ENCODE data around the gene CSHL1.

Gene CSHL1

DNA sequence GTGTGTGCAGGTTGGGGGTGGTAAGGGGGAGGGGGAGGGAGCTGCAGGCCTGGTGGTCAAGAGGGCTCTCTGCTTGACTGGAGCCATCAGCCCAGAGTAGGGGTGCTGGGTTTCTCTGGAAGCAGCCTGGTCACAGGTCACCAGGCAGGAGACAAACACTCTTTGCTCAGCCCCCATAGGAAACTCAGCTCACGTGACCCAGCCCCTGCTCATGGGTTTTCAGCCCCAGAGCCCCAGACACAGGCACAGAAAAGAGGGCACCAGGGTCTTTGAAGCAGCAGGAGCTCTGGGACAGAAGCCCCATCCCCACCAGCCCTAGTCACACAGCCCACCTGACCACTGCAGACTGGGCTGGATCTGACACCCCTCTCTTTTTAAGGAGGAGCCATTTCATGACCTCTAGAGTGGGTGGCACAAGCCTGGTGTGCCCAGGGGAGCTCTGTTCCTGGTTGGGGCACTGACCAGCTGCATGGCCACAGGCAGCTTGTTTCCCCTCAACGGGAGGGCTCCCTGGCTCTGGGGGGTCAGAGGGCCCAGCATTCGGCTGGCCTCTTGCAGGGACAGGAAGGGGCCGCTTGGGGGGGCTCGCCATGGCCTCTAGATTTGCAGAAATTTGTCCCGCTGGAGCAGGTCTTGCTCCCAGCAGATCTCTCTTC, 34.9 kb upstream of the CSHL1 start:
- peak overlapping the region; percentile 88 for H3K27ac Mint-ChIP-seq
- peaks cover 34% of the 10 kb centered on the region for H3K4me1 Mint-ChIP-seq
- H3K27me3 Mint-ChIP-seq, result no peaks in the 10 kb centered on the region
- H3K36me3 Mint-ChIP-seq, result peaks cover 2% of the 10 kb centered on the region
- no peak for DNase-seq (ENCODE audit: low spot score in 2 of 2)
- peak overlapping the region; percentile 89 for H3K4me3 Mint-ChIP-seq
- no peaks in the 10 kb centered on the region for H3K9me3 Mint-ChIP-seq
- ATAC-seq (ENCODE audit: low read depth), result peak; percentile 46

DNA sequence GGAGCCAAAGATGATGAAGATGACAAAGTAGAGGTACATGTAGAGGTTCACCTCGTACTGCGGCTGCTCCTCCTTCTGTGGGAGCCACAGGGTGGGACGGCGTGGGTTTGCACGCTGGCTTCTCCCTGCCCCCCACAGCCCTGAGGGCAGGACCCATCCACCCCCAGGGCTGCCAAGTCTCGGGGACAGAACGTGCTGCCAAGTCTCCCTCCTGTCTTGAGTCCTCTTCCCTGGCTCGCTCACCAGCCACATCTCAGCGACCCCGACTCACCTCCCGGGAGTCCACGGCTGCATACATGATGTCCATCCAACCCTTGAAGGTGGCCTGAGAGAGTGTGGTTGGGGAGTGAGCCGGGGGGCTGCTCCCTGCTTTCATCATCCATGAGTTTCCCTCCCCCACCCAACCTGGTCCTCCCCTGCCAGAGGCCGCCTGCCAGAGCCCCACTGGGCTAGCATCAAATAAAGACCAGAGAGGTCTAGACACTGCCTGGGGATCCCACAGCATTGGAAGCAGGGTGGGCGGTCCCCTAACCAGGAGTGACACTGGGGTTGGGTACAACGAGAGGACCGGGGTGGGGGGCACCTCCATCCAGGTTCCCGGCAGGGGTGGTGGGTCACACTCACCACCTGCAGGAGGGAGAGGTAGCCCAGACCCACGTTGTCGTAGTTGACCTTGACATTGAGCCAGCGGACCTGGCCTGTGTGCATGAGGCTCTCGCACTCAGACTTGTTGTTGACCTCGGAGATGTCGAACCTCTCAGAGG, 33.9 kb upstream of the CSHL1 start:
- no peaks in the 10 kb centered on the region for H3K9me3 Mint-ChIP-seq
- H3K4me3 Mint-ChIP-seq, result peak overlapping the region; percentile 89
- H3K36me3 Mint-ChIP-seq, result peaks cover 2% of the 10 kb centered on the region
- peaks cover 31% of the 10 kb centered on the region for H3K4me1 Mint-ChIP-seq
- DNase-seq (ENCODE audit: low spot score in 2 of 2) (no peak), ATAC-seq (ENCODE audit: low read depth) (no peak)
- H3K27ac Mint-ChIP-seq, result peak overlapping the region; percentile 88
- H3K27me3 Mint-ChIP-seq, result no peaks in the 10 kb centered on the region

DNA sequence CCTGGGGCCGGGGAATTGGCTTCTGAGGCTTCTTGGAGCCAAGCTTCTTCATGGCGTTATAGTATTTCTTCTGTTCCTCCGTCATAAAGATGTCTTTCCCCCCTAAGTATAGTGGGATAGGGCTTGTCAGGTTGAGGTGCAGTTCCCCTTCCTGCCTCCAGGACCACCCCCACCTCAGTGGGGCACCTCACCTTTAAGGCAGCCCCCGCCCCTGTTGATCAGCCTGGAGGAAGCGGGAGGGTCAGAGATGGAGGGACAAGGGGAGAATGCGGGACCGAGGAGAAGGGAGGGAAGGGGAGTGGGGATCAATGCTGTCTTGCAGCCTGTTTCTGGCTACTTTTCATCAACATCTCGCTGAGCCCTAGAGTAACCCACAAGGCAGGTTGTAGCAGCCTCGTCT, 32.7 kb upstream of the CSHL1 start:
- peaks cover 39% of the 10 kb centered on the region for H3K4me1 Mint-ChIP-seq
- H3K9me3 Mint-ChIP-seq, result no peaks in the 10 kb centered on the region
- no peak for DNase-seq (ENCODE audit: low spot score in 2 of 2)
- no peak overlapping the region for H3K4me3 Mint-ChIP-seq
- H3K27ac Mint-ChIP-seq, result no peak overlapping the region
- ATAC-seq (ENCODE audit: low read depth), result no peak
- H3K36me3 Mint-ChIP-seq, result peaks cover 2% of the 10 kb centered on the region
- H3K27me3 Mint-ChIP-seq, result no peaks in the 10 kb centered on the region

DNA sequence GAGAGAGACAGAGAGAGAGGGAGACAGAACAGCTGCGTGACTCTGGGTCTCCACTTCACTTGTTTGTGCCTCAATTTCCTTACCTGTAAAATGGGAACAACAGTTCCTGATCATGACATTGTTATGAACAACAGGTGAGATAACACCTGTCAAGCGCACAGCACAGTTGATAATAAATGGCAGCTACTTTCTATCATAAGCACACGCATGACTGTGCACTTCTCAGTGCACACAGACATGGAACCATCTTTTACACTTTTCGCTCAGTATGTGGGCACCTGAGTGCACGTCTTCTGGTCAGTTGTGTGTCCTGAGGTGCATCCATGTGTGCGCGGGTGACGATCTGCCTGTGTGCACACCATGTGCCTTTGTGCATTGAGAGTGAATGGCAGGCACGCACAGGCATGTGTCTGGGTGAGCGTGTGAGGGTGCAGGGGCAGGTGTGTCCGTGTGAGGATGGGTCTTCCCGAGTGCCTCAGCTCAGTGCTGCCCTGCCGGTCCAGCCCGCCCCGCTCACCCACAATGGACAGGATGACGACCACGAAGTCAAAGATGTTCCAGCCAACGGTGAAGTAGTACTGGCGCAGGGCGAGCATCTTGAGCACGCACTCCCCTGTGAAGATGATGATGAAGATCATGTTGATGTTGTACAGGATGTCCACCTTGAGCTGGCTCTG, 31.4 kb upstream of the CSHL1 start:
- H3K4me3 Mint-ChIP-seq, result no peak overlapping the region
- no peak overlapping the region for H3K27ac Mint-ChIP-seq
- peaks cover 47% of the 10 kb centered on the region for H3K4me1 Mint-ChIP-seq
- ATAC-seq (ENCODE audit: low read depth), result no peak
- H3K36me3 Mint-ChIP-seq, result peaks cover 2% of the 10 kb centered on the region
- no peaks in the 10 kb centered on the region for H3K27me3 Mint-ChIP-seq
- H3K9me3 Mint-ChIP-seq, result no peaks in the 10 kb centered on the region
- no peak for DNase-seq (ENCODE audit: low spot score in 2 of 2)

DNA sequence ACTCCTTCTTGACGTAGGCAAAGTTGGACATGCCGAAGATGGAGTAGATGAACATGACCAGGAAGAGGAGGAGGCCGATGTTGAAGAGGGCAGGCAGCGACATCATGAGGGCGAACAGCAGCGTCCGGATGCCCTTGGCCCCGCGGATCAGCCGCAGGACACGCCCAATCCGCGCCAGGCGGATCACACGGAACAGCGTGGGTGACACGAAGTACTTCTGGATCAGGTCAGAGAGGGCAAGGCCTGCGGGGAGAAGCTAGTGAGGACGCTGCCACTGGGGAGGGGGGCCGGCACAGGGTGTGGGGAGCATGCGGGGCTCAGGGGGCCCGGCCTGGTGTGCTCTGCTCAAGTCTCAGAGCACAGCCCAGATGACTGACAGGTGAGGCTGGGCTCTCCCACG, 30.7 kb upstream of the CSHL1 start:
- Mint-ChIP-seq H3K9me3 (no peaks in the 10 kb centered on the region), H3K27ac (no peak overlapping the region), H3K4me3 (no peak overlapping the region), H3K27me3 (no peaks in the 10 kb centered on the region), H3K36me3 (peaks cover 2% of the 10 kb centered on the region), H3K4me1 (peaks cover 45% of the 10 kb centered on the region)
- DNase-seq (ENCODE audit: low spot score in 2 of 2) (no peak), ATAC-seq (ENCODE audit: low read depth) (no peak)

DNA sequence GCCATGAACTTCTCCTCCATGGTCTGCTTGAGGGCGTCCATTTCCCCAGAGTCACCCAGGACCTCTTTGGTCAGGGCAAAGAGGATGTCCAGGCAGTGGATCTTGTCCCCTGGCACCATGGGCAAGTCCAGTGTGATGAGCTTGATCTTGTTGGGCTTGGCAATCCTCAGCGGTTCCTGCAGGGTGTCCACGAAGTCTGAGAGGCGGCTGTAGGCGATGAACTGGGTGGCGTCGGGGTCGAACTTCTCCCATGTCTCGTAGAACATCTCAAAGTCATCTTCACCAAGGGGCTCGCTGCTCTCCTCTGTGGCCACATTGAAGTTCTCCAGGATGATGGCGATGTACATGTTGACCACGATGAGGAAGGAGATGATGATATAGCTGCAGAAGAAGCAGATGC, 30.1 kb upstream of the CSHL1 start:
- Mint-ChIP-seq H3K36me3 (peaks cover 2% of the 10 kb centered on the region), H3K4me3 (no peak overlapping the region), H3K27ac (no peak overlapping the region), H3K4me1 (peaks cover 41% of the 10 kb centered on the region), H3K27me3 (no peaks in the 10 kb centered on the region), H3K9me3 (peaks cover under 1% of the 10 kb centered on the region)
- DNase-seq (ENCODE audit: low spot score in 2 of 2) (no peak), ATAC-seq (ENCODE audit: low read depth) (no peak)

DNA sequence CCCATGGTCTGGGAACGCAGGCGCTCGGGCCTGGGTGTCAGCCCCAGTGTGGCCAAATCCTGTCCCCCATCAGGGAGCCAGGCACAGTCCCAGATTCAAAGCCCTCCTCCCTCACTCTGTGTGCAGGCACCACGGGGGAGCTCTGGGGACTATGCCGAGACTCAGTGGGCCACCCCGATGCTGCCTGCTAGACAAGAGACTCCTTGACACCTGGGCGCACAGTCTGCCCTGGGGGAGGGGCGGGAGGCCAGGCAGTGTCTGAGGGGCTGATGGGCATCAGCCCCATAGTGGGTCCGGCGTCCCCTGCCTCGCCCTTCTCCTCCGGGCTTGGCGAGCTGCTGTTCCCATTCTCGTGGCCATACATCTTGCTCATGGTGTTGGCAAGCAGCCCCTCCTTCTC, 29.5 kb upstream of the CSHL1 start:
- H3K4me1 Mint-ChIP-seq, result peaks cover 39% of the 10 kb centered on the region
- H3K27me3 Mint-ChIP-seq, result no peaks in the 10 kb centered on the region
- no peak for DNase-seq (ENCODE audit: low spot score in 2 of 2)
- H3K9me3 Mint-ChIP-seq, result peaks cover 1% of the 10 kb centered on the region
- peaks cover 4% of the 10 kb centered on the region for H3K36me3 Mint-ChIP-seq
- no peak for ATAC-seq (ENCODE audit: low read depth)
- no peak overlapping the region for H3K27ac Mint-ChIP-seq
- H3K4me3 Mint-ChIP-seq, result no peak overlapping the region

DNA sequence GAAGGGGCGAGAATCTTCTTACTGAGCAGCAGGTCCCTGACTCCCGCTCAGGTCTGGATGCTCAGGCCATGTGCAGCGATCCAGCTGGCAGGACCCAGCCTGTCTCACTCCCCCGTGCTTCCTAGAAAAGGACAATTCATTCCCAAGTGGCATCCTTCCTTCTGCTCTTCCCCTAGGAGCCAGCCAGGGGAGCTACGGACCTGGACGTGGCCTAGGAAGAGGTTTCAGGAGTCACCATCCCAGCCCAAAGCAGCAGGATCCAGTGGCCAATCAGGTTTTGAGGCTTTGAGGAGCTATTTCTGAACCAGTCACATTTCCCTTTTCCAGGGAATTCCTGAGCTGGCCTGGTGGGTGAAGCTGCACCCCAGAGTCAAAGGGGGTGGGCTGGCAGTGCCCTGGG, 28.8 kb upstream of the CSHL1 start:
- H3K9me3 Mint-ChIP-seq, result peaks cover 1% of the 10 kb centered on the region
- ATAC-seq (ENCODE audit: low read depth), result no peak
- peak overlapping the region; percentile 81 for H3K27ac Mint-ChIP-seq
- H3K27me3 Mint-ChIP-seq, result no peaks in the 10 kb centered on the region
- peaks cover 4% of the 10 kb centered on the region for H3K36me3 Mint-ChIP-seq
- H3K4me1 Mint-ChIP-seq, result peaks cover 39% of the 10 kb centered on the region
- no peak overlapping the region for H3K4me3 Mint-ChIP-seq
- DNase-seq (ENCODE audit: low spot score in 2 of 2), result no peak

DNA sequence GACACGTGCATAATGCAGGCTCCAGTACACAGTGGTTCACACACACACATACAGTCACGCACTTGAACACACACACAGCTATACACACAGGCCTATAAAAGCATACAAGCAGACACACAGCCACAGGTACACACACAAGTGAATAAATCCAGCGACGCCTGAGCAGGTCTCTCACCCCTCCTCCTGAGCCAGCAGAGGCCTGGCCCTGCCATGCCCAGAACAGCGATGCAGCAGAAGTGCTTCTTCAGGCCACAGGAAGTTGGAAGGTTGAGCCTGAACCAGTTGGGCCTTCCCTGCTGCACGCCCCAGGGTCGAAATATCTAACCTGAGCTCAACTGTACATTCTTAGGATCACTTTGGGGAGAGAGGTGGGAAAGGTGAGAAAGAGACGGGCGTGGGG, 28.3 kb upstream of the CSHL1 start:
- H3K27me3 Mint-ChIP-seq, result no peaks in the 10 kb centered on the region

DNA sequence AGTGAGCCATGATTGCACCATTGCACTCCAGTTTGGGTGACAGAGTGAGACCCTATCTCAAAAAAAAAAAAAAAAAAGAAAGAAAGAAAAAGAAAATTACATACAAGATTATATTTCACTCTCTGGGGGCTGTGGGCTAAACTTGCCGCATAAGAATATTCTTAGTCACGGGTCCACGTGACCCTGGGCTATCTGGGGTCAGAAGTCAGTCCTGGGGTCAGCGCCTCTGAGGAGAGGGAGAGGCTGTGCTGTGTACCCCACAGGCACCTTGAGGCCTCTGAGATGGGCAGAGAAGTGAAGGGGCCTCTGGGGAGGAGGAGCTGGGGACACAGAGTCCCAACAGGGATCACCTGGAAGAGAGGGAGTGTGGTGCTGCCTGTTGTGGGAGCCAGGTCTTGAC, 26.9 kb upstream of the CSHL1 start:
- Mint-ChIP-seq H3K27me3 (no peaks in the 10 kb centered on the region), H3K27ac (no peak overlapping the region), H3K9me3 (peaks cover 1% of the 10 kb centered on the region), H3K36me3 (peaks cover 2% of the 10 kb centered on the region), H3K4me1 (peaks cover 46% of the 10 kb centered on the region), H3K4me3 (no peak overlapping the region)
- ATAC-seq (ENCODE audit: low read depth) (no peak), DNase-seq (ENCODE audit: low spot score in 2 of 2) (no peak)

More for the DNA sequence above, 28.3 kb upstream of the CSHL1 start:
- peak overlapping the region; percentile 81 for H3K27ac Mint-ChIP-seq
- peaks cover 40% of the 10 kb centered on the region for H3K4me1 Mint-ChIP-seq
- peaks cover 1% of the 10 kb centered on the region for H3K9me3 Mint-ChIP-seq
- H3K4me3 Mint-ChIP-seq, result no peak overlapping the region
- ATAC-seq (ENCODE audit: low read depth) (no peak), DNase-seq (ENCODE audit: low spot score in 2 of 2) (no peak)
- H3K36me3 Mint-ChIP-seq, result peaks cover 4% of the 10 kb centered on the region

DNA sequence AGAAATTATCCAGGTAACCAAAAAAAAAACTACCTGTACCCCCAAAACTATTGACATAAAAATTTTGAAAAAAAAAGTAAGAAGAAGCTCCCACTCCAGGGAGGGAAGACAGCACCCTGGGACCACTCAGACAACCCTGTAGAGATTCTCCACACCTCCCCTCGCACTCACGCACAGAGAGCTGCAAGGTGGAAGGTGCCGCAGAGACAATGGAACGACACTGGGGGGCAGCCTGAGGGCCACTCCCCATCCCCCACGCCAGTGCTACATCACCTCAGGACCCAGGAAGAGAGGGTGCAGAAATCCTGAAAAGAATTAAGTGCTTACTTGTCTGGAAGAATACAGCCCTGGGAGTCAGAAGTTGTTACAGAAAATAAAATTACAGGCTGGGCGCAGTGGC, 26.3 kb upstream of the CSHL1 start:
- Mint-ChIP-seq H3K27me3 (no peaks in the 10 kb centered on the region), H3K27ac (no peak overlapping the region), H3K4me1 (peaks cover 44% of the 10 kb centered on the region), H3K4me3 (no peak overlapping the region), H3K36me3 (peaks cover 2% of the 10 kb centered on the region), H3K9me3 (peaks cover 1% of the 10 kb centered on the region)
- DNase-seq (ENCODE audit: low spot score in 2 of 2) (no peak), ATAC-seq (ENCODE audit: low read depth) (no peak)

DNA sequence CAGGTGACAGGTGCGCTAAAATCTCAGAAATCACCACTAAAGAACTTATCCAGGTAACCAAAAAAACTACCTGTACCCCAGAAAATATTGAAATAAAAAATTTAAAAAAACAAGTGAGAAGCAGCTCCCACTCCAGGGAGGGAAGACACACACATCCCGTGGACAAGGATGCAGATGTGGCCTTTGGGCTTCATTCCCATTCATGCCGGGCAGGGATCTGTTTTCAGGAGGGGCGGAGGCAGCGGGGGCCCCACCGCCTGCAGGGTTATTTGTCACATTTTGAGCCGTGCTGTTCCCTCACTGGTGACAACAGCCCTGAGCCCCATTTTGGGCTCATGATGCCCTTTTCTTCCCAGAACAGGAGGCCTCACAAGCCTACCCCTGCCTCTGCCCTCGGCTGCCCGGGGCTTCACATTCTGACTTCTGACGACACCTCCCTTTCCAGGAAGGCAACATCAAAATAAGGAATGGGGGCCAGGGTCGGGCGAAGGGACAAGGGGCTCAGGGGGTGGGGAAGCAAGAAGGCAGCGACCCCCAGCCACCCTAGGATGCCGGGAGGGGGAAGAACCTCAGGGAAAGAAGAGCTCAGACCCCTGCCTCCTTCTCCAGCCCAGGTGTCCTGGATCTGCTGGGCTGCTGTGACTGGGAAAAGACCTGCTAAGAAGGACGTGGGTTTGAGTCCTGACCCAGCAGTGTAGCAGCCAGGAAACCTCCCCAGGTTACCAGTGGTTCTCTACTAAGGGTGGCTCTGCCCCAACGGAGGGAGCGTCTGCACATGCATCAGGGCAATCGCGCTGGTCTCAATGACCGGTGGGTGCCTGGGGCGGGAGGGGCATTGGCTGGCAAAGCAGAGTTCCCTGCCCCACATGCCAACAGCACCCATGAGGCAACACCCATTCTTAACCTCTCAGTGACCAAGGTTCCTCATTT, 23.4 kb upstream of the CSHL1 start:
- H3K27ac Mint-ChIP-seq, result no peak overlapping the region

DNA sequence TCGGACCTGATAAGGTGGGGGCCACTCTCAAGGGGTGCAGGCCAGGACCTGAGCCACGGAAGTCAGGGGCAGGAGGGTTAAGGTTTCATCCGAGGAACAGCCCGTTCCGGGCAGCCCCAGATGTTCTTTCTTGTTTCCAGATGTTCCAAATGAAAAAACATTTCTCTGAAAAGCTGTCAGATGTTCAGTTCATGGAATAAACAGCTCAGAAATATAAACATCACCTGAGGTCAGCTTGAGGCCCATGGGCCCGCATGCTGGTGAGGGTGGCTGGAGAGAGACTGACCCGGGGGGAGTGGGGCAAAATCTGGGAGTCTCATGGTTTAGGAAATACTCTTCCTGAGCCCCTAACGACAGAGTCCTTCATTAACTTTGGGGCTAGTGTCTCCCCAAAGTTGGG, 22.5 kb upstream of the CSHL1 start:
- no peaks in the 10 kb centered on the region for H3K27me3 Mint-ChIP-seq
- ATAC-seq (ENCODE audit: low read depth), result no peak
- peaks cover 30% of the 10 kb centered on the region for H3K36me3 Mint-ChIP-seq
- H3K4me3 Mint-ChIP-seq, result peak overlapping the region; percentile 100
- no peak for DNase-seq (ENCODE audit: low spot score in 2 of 2)
- H3K27ac Mint-ChIP-seq, result no peak overlapping the region
- H3K9me3 Mint-ChIP-seq, result peaks cover 1% of the 10 kb centered on the region
- H3K4me1 Mint-ChIP-seq, result peaks cover 42% of the 10 kb centered on the region

More for the DNA sequence above, 23.4 kb upstream of the CSHL1 start:
- Mint-ChIP-seq H3K36me3 (peaks cover 26% of the 10 kb centered on the region), H3K27me3 (no peaks in the 10 kb centered on the region), H3K4me1 (peaks cover 47% of the 10 kb centered on the region), H3K4me3 (peak overlapping the region; percentile 67), H3K9me3 (peaks cover 1% of the 10 kb centered on the region)
- DNase-seq (ENCODE audit: low spot score in 2 of 2) (no peak), ATAC-seq (ENCODE audit: low read depth) (no peak)
